Retinal pigment epithelial cell (primary cell): Measurements from ENCODE around the gene POU2F3.

Experiments
- DNase-seq: peaks from one replicate; pipeline ENCODE4 v3.0.0-alpha.2; 2010; ENCODE audit warnings: low read depth
- H3K4me3 ChIP-seq: 2 replicates; pipeline ENCODE4 v1.5.1; 2011; ENCODE audit warnings: mild to moderate bottlenecking, low read length, control low read depth, moderate library complexity
- CTCF ChIP-seq: conservative IDR thresholded peaks from 2 replicates; pipeline ENCODE4 v1.5.1; 2011; ENCODE audit warnings: low read depth, low read length, control low read depth, inconsistent platforms

The POU2F3 gene

GRCh38 chr11:120327311-120327710 lies 87.4 kb downstream of the POU2F3 start:
- no peak for TF ChIP-seq CTCF
- peak overlapping the region; percentile 16 for H3K4me3 ChIP-seq
- DNase-seq: no peak

- no peak for TF ChIP-seq CTCF
- no peak for DNase-seq
- no peak overlapping the region for H3K4me3 ChIP-seq
Measured at GRCh38 chr11:120329556-120329955, 89.6 kb downstream of the POU2F3 start.

GRCh38 chr11:120330045-120330444 lies 90.1 kb downstream of the POU2F3 start:
- no peak for DNase-seq
- no peak overlapping the region for H3K4me3 ChIP-seq
- no peak for TF ChIP-seq CTCF

DNA sequence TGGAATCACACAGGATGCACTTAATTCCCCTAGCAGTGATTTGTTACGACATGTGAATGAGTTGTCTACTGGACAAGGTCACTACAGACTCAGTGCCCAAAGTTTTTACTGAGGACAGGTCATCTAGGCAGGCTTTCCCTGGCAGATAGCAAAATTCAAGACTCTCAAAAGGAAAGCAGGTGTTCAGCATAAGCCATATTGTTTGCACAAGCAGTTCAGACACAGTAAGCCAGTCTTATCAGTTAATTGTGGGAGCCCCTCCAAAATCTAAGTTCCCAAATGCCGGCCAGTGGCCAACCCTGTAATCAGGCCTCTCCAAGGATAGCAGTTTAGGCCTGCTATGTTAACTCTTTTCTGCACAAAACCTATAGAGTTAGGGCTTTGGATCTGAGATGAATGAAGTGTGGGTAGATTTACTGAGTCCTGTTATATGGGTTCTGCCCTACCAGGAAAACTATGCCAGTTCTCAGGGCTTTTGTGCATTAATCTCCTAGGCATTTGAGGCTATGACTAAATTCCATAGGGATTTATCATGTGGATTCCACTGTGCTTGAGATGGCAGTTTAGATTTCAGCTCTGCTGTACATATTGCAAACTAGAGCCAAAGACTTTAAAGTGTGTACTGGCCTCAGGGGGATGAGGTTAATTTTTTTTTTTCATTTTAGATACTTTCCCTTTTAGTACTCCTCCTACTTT lies 91.5 kb downstream of the POU2F3 start:
- H3K4me3 ChIP-seq: no peak overlapping the region
- peak; percentile 93 for DNase-seq
- TF ChIP-seq CTCF: no peak

DNA sequence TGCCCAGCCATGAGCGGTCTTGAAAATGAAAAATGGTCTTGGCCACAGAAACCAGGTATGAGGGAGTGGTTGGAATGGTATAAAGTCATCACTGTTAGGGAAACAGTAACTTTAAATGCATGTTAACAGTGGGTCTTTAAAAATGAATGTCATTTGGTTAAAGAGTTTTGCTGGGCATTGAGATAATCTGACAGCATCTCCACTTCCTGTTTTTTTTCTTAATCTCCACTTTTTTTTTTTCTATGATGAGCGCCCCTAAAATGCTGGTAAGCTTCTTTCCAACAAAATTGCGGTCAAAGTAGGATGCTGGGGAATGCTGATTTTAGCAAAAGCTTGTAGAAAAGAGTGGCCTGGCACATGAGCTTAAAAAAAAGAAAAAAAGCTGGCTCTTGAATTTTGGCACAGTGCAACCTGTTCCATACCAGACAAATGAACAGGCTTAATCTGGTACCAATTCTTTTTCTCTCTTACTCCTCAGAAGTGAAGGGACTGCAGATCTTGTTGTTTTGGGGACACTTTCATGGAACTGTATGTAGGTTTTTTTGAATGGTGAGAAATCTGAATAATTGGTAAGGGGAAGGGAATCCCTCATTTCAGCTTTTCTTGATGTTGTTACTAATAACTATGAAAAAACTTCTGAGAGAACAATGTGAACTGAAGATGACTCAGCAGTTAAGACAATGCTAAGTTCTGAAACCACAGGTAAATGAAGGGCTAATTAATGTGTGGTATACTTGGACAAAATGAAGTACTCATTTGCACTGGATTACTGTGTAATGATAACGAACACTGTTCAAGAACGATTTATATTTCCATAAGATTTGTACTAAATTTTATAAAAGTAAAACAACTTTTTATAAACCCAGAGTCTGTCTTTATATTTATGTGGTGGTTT lies 93.1 kb downstream of the POU2F3 start:
- no peak overlapping the region for H3K4me3 ChIP-seq
- DNase-seq: no peak
- TF ChIP-seq CTCF: no peak

GRCh38 chr11:120333801-120334200 lies 93.9 kb downstream of the POU2F3 start:
- DNase-seq: no peak
- TF ChIP-seq CTCF: no peak
- no peak overlapping the region for H3K4me3 ChIP-seq
